Activated CD8-positive, alpha-beta memory T cell treated with anti-CD3 and anti-CD28 coated beads, Interleukin-2, amount 50 U/mL, for 48 hours (primary cell): ENCODE results near the gene CLASP2.
"Not testable (repeated sequence)": the region's sequence is repeated elsewhere in the genome, so short reads cannot be mapped to it uniquely, and the experiment has no call there.

ENCODE experiments used
- DNase-seq: peaks from one replicate; pipeline ENCODE4 v3.0.0-alpha.2; 2020

Gene CLASP2

DNA sequence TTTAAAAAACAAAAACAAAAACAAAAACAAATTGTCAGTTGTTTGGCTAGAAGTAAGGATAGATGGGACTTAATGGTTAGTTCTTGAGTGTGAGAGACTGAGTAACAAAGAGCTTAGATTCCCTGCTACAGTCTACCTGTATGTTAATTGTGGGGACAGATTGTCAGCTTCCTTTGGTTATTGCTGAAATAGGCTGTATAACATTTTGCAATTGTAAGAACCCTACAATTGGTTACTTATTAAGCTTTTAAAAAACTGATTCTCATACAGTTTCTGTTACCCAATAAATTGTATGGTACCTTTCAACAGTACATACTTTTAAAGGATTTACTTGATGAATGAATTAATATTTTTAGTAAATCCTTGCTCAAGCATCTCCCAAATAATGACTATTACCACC is 35.3 kb downstream of the CLASP2 start:
- DNase-seq = no peak

DNA sequence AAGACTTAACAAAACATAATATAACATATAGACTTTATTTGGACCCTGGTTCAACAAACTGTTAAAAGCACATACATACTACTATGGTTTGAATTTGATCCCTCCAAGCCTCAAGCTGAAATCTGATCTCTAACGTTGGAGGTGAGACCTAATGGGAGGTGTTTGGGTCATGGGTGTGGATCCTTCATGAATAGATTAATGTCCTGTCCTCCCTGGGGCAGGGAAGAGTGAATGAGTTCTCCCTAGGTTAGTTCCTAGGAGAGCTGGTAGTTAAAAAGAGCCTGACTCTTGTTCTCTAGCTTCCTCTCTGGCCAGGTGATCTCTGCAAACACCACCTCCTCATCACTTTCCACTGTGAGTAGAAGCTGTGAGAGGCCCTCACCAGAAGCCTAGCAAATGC is 36.4 kb downstream of the CLASP2 start:
- DNase-seq = no peak

DNA sequence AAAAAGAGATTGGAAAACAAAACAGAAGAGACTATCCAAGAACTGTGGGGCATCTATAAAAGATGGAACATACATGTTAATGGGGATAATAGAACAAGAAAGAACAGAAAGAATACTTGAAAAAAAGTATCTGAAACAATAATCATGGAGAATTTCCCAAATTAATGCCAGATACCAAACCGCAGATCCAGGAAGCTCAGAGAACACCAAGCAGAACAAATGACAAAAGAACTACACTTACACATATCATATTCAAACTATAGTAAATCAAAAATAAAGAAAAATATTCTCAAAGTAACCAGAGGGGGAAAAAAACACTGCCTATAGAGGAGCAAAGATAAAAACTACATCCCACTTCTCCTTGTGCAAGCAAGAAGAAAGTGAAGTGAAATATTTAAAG is 40.0 kb downstream of the CLASP2 start:
- DNase-seq = no peak

DNA sequence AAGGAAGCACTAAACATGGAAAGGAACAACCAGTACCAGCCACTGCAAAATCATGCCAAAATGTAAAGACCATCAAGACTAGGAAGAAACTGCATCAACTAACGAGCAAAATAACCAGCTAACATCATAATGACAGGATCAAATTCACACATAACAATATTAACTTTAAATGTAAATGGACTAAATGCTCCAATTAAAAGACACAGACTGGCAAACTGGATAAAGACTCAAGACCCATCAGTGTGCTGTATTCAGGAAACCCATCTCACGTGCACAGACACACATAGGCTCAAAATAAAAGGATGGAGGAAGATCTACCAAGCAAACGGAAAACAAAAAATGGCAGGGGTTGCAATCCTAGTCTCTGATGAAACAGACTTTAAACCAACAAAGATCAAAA is 44.6 kb downstream of the CLASP2 start:
- DNase-seq = not testable (repeated sequence)

DNA sequence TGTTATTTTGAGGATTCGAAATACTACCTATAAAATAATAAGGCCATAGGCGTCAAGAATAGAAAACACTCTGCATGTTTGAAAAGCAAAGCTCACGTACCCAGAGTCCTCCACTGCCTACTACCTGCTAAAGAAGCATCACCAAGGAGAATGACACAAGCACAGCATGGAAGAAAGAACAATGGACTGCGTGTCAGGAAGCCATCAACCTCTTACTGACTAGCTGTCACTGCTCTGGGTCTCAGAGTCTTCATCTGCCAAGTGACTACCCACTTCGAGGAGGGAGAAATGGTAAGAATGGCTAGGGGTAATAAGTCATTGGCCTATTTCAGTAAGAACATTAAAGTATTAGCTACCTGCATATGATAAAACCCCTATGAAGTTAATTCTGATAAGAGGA is 49.4 kb downstream of the CLASP2 start:
- DNase-seq = no peak

DNA sequence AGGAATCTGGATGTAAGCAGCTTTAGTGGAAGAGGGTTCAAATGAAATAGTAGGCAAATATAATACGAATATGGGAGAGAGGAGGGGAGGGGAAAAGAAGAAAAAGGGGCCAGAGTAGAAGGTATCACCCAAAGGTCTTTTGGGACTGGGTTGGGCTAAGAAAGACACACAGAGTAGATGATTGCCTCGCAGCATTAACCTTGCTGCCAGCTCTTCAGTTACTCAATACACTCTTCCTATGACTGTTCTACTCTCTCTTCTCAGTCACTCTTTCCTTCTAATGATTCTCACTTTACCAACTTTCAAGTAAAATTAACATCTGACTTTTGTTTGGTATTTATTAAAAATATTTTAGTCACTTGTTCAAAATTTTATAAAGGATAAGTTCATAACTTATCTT is 52.8 kb downstream of the CLASP2 start:
- DNase-seq = no peak

DNA sequence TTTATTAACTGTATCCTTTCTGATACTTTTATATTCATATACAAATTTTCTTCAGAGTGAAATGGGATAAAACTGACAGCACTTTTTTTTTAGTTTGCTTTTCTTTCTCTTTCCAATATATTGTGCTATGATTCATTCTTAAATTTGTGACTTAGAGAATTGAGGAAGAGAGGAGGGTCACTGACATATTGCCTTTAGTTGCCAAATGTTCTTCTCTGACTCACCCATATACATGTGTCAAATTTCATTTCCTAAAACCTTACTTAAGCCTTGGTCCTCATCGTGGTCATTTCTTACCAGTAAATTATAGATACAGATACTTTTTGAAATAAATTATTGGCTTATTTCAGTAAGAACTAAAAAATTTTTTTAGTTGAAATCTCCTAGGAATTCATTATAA is 53.9 kb downstream of the CLASP2 start:
- no peak for DNase-seq

DNA sequence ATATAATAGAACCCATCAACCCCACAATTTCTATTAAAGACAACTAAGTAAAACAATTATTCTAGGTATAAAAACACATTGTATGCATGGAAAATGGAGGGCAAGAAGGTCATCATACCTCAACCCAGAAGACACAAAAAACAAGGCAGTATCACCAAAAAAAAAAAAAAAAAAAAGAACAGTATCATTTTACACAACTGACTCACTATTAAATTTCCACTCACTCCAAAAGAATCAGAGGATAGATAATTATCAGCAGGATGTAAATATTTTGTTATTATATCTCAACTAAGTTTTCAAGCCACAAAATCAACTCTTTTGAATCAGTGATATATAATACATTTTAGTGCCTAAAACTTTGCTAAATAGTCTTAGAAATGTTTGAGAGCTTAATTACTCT is 55.0 kb downstream of the CLASP2 start:
- DNase-seq = no peak

DNA sequence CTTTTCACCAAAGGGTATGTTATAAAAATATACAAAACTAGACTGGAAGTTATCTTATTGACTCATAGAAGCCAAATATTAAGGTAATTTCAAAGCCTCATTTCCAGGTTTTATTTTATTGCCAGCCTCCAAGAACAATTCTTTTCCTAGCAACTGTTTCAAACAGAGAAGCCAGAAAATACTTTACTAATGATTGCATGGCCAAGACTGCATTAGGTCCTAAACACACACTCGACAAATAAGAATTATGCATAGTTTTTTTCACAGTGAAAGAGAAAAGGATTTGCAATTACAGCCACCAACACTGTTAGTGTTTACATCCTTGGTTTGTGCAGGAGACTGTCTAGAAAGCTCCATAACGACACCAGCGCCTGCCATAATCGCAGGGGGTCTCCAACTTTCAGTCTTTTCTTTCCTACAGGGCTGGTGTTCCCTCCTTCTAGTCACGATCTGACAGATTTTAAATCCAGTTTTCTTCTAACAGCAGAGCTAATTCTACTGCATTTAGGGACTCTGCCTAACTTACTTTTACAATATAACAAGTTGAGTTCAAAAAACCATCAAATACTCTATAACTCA is 58.1 kb downstream of the CLASP2 start:
- no peak for DNase-seq

DNA sequence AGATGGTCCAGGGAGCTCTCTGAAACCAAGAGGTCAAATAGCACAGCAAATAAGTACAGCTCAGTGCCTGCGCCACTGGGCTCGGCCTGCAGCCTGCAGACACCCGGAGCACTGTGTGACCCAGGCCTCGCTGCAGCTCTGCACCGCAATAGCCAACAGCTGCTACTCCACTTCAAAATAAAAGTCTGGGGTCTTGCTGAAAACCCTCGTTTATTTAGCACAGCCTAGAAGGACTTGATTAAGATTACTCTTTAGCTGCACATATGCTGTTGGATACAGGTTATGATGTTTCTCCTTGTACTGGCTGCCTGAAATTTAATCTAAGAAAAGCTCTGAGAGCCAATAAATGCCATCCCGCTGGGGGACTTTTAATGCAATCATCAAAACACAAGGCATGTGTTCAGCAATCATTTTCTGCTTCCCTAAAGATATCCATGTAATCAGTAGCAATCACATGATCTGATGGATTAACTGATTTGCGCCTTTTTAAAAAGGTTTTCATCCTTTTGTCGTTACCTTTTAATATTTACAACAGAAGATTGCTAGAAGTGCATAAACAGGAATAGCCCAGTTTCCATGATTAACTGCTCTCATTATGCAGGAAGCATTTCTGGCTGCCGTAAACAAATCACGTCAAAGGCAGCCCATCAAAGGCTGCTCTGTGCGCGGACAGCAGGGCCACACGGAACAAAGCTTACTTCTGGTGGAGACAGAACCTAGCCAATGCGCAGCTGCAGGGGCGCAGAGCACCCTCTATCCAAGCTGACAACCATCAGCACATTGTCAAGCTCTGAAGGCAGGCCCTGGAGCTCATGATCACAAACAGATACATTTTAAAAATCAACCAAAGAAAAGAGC is 58.8 kb downstream of the CLASP2 start:
- peak; percentile 53 for DNase-seq

DNA sequence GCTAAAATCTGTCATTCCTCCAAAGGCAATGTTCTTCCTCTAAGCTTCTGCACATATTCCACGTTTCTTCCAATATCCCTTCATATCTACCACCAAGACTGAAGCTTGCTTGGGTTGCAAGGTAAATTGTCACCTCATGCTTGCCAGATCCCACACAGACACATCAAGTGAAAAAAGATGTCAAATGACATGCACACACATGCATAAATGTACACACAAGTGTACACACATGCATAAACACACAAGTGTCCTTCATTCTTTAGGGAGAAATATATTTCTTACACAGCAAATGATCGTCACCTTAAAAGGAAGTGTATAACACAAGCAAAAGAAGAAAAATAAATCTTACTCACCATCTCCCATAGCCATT is 59.4 kb downstream of the CLASP2 start:
- DNase-seq = no peak

DNA sequence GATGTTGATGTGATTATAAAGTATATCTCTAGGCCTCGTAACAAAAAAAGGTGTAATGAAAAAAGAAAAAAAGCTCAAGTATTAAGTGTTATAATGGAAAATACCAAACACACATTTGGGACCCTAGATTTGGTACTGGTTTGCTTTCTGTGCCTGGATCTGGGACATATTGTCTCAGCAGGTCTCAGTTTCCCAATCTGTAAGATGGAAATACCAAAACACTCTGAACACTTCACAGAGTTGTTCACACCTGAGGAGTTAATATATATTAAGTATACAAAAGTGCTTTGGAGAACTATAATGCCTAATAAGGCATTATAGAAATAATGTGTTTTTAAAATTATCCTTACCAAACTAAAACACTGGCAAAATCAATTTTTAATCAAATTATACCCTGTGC is 60.0 kb downstream of the CLASP2 start:
- DNase-seq = no peak

DNA sequence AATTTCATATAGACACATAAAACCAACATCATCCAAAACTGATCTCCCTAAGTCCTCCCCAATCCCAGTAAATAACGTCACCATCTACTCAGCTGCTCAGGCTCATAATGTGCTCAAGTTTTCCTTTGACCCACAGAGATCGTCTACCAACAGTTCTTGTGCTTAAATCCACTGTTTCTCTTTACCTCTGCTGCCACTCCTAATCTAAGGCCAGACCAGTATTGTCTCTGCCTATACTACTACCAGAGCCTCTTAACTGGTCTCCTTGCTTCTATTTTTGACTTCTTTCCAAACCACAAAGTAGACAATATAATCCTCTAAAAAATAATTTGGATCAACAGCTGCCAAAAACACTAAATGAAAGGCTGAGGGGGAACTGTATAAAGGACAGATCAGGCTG is 65.3 kb downstream of the CLASP2 start:
- no peak for DNase-seq

DNA sequence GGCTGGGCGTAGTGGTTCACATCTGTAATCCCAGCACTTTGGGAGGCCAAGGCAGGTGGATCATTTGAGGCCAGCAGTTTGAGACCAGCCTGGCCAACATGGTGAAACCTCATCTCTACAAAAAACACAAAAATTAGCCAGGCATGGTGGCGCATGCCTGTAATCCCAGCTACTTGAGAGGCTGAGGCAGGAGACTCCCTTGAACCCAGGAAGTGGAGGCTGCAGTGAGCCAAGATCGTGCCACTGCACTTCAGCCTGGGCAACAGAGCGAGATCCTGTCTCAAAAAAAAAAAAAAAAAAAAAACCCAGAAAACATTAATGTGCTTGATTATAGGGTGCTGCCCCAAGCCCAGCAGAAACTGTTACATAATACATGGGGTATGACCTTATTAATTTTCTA is 67.0 kb downstream of the CLASP2 start:
- DNase-seq = not testable (repeated sequence)

DNA sequence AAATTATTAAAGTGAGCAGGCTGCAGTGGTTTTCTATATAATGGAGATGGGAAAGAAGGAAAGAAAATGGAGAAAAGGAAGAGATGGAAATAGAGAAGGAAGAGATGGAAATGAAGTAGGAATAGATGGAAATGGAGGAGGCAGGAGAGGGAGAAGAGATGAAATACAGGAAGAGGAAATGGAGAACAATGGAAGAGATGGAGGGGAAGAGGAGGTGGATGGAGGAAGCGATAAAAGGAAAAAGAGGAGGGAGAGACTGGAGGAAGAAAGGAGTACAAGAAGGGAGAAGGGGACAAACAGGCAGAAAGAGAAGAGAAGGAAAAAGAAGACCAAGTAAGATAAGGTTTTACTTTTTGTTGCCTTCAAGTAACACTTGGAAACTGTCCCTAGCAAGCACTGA is 67.6 kb downstream of the CLASP2 start:
- no peak for DNase-seq

DNA sequence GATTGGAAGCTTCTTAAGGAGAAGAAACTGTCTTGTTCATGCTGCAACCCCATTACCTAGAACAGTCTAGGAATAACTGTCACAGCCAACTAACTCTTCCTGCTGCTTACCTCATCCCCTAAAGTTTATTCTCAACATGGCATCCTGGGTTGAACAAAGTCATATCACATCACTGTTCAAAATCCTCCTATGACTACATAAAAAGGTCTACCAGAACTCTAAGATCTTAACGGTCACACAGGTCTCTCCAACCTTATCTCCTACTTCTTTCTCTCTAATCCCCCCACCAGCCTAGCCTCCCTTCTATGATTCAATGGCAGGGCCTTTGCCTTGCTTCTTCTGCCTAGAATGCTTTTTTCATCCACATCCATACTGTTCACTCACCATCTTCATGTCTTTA is 69.3 kb downstream of the CLASP2 start:
- no peak for DNase-seq

DNA sequence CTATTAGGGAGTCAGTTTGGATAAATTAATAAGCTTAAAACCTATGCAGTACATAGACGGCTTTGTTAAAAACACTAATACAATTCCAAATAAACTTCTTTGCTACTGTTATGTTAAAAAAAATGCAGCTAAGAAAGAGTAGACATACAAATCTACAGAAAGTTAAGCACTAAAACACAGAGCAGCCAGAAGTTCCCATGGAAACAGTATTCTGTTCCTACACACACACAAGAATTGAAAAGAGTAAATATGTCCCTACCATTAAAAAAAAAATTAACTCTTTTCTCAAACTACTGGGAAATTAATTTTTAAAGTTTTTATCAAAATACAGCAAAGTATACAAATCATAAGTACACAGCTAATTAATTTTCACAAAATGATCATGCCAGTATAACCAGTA is 71.6 kb downstream of the CLASP2 start:
- no peak for DNase-seq

DNA sequence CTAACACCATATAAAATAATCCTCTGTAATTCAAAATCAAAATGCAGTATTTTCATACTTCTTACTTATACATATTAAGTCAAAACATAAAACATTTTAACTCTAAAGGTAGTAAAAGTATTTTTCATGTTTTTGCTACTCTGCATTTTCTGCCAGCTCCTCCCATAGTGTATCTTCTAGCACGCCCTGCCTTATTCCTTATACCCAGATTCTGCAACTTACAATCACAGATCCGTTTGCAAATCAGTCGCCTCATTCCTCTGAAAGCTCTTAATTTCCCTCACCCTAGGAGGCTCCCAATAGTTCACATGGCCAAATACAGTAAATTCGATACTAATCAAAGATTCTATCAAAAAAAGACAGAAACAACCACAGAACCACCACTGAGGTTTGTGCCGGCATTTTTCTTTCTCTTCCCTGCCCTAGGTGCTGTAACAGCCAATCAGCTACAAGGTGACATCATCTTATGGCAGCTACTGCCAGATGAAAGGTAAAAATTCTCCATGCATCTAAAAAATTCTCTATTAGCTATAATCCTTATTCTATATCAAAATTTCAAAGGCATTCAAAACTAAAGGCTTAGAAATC is 72.9 kb downstream of the CLASP2 start:
- no peak for DNase-seq

DNA sequence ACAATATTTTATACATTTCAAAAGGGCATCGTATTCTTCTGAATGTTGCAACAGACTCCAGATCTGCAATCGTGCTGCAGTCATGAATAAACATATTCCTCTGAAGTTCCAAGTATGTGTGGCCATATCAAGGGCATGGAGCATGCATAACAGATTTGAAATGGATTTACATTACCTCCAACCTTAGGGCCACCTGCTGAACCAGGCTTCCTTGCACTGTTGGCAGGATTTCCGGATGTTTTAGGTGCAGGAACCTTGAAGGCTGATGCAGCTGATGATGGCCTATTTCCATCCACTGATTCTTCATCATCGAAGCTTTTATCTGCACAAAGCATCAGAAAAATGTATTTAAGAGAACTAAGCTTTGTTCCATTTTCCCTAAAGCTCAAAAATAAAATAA is 73.5 kb downstream of the CLASP2 start:
- no peak for DNase-seq

DNA sequence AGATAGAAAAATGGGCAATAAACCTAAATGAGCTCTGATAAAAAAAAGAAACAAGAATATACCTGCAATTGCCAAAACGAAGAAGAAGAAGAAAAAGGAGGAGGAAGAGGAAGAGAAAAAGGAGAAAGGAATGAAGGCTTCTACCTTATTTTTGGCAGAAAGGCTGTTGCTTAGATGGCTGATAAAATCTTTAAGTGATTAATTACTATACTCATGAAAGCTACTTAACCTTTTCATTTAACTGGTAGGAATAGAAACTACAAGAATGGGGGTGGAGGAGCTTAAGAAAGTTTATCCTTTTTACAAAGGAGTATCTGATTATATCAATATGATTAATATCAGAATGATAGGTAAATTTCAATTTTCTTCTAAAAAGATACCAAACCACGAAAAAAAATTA is 75.2 kb downstream of the CLASP2 start:
- no peak for DNase-seq

DNA sequence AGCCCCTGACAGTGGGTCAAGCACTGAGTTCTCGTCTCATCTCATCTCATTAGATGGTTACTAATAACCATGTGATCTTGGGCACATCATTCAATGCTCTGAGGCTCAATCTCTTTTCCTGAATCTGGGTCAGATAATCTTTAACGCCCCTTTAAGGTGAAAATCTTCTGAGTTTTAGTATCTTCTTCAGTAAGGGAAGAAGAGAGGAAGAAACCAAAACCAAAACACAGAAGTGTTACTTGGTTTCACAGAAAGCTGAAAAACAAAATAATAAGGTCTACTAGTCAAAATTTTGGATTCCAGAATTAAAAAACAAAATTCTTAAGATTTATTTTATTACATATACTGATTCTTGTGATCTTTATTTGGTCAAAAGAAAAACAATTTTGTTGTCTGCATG is 78.2 kb downstream of the CLASP2 start:
- DNase-seq = no peak

DNA sequence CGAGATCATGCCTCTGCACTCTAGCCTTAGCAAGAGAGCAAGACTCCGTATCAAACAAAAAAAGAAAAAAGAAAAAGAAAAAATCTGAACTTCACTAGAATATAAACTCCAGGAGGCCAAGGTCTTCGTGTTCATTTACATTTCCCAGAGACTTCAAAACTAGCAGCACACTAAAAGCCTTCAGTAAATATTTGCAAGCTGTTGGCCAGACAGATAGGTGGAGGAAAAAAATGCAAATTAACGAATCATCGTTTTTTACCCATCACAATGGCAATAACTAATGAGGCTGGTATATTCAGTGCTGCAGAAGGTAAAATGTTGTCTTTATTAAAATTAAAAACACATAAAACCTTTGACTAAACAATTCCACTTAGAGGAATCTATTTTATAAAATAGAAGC is 80.6 kb downstream of the CLASP2 start:
- no peak for DNase-seq

DNA sequence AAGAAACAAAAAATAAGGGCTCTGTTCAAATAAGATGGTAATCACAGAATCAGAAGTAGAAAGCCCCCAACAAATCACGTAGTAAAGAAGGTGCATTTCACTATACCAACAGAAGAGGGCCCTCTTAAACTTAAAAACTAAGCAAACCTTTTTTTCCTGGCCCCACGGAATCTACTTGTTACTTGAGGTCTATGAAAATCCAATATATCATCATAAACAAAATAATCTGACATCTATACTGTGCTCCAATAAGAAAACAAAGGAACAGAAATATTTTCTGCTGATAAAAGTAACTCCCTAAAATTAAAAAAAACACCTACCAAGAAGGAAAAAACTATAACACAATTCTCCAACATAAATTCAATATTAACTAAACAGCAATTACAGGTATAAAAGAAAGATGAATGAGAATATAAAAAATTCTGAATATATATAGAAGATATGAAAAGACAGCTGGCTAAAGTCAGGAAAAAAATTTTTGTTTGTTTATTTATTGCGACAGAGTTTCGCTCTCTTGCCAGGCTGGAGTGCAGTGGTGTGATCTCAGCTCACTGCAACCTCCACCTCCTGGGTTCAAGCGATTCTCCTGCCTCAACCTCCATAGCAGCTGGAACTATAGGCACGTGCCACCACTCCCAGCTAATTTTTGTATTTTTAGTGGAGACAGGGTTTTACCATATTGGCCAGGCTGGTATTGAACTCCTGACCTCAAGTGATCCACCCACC is 81.8 kb downstream of the CLASP2 start:
- DNase-seq = no peak

DNA sequence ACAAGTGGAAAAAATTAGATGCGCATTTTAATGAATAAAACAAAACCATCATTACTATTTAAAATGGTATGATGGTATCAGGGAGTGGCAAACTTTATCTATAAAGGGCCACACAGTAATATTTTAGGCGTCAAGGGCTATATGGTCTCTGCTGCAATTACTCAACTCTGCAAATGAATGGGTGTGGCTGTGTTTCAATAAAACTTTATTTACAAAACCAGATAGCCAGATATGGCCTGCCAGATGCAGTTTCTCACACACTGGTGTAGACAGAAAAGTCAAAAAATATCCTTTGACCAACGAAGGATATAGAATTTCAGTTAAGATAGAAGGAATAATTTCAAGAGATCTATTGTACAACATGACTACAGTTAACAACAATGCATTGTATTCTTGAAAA is 83.8 kb downstream of the CLASP2 start:
- DNase-seq = no peak
